Naive B cell (primary cell): Measurements from ENCODE around the gene CMIP. TPM values are rescaled to one million over a fixed set of nuclear protein-coding genes. Genes with fewer than 3 reads are reported as not detected.

Source experiments
- ATAC-seq, 2 donors: fragments of 150-1000 bp; cut with Tn5 transposase; 2 replicates each; pipeline ENCODE4 v1.10.0; 2021; ENCODE audit warnings: low read depth in 2 of 2, mild to moderate bottlenecking in 2 of 2, moderate library complexity in 2 of 2
- DNase-seq: peaks from one replicate; pipeline ENCODE4 v3.0.0; 2022
- H3K27ac Mint-ChIP-seq, 6 donors: one replicate each; pipeline ENCODE4 v1.8.0; 2020 to 2022; ENCODE audit warnings: mild to moderate bottlenecking in 6 of 6, mixed read lengths in 6 of 6, moderate library complexity in 5 of 6, inconsistent platforms in 2 of 6
- H3K27me3 Mint-ChIP-seq, 3 donors: one replicate each; pipeline ENCODE4 v1.8.0; 2021 to 2022; ENCODE audit warnings: mixed read lengths in 3 of 3, mild to moderate bottlenecking in 1 of 3
- H3K36me3 Mint-ChIP-seq, 2 donors: one replicate each; pipeline ENCODE4 v1.8.0; 2020 to 2022; ENCODE audit warnings: mixed read lengths in 2 of 2, inconsistent platforms in 1 of 2, mild to moderate bottlenecking in 1 of 2
- H3K4me1 Mint-ChIP-seq, 3 donors: one replicate each; pipeline ENCODE4 v1.8.0; 2020 to 2022; ENCODE audit warnings: mixed read lengths in 3 of 3, inconsistent platforms in 1 of 3, mild to moderate bottlenecking in 1 of 3, moderate library complexity in 1 of 3
- H3K4me3 Mint-ChIP-seq, 8 donors: one replicate each; pipeline ENCODE4 v1.8.0; 2020 to 2022; ENCODE audit warnings: mild to moderate bottlenecking in 8 of 8, mixed read lengths in 8 of 8, moderate library complexity in 8 of 8, inconsistent platforms in 2 of 8
- H3K9me3 Mint-ChIP-seq, 7 donors: one replicate each; pipeline ENCODE4 v1.8.0; 2020 to 2022; ENCODE audit warnings: mixed read lengths in 7 of 7, mild to moderate bottlenecking in 5 of 7, inconsistent platforms in 2 of 7, moderate library complexity in 1 of 7
- polyA plus RNA-seq, 6 donors: library from polyadenylated mRNA; unstranded; fragments of 300-500 nt; fragmentation: Illumina TruSeq; gene quantifications; one replicate each; pipeline ENCODE4 v1.2.3, GENCODE V29; 2021; ENCODE audit warnings: low read depth in 6 of 6

The CMIP gene
- polyA plus RNA-seq, 6 donors from 2014 or later: 0.61 to 2.5 (median 1.3) TPM

DNA sequence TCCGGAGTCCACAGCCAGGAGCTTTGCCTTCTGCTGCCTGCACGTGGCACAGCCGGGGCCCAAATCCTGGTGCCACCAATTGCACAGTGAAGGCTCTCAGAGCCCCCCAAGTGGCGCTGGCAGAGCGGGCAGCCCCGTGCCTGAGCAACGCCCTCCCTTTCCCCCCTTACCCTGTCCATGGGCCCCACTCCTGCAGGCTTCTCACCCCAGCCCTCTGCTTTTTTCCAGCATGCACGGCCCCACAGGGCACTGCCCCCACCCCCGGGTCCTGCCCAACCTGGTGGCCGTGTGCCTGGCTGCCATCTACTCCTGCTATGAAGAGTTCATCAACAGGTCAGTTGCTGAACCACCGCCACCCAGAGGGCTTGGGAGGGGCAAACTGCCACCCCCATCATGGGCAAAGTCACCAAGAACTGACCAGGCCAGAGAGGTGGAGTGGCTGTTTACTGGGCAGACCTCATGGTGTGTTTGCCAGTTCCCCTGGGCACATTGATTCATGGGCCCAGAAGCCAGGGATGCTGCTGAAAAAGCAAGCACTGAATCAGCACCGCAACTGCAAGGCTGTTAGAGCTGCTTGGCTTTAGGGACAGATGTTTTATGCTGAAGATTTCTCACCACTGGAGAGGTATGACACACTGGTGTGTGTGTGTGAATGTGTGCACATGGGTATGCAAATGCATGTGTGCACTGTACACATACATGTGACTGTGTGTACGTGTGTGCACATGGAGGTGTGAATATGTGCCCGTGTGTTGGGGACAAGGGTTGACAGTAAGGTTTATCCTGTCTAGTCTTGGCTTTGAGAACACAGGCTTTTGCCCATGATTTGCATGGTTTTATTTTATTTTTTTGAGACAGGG is 227.4 kb downstream of the CMIP start:
- H3K9me3 Mint-ChIP-seq: peaks cover 0 to 1% (median 0%) of the 10 kb centered on the region in 7 donors
- H3K4me1 Mint-ChIP-seq: peaks cover 0 to 8% (median 5%) of the 10 kb centered on the region in 3 donors
- no peak overlapping the region for H3K4me3 Mint-ChIP-seq
- no peak for DNase-seq
- no peaks in the 10 kb centered on the region for H3K27me3 Mint-ChIP-seq
- no peak for ATAC-seq
- H3K36me3 Mint-ChIP-seq: peaks cover 10 to 40% of the 10 kb centered on the region in 2 donors
- no peak overlapping the region for H3K27ac Mint-ChIP-seq

- Mint-ChIP-seq H3K36me3 (peaks cover 10 to 39% of the 10 kb centered on the region in 2 donors), H3K4me3 (no peak overlapping the region), H3K4me1 (peaks cover 0 to 9% (median 4%) of the 10 kb centered on the region in 3 donors), H3K27me3 (no peaks in the 10 kb centered on the region), H3K9me3 (peaks cover 0 to 1% (median 0%) of the 10 kb centered on the region in 7 donors), H3K27ac (no peak overlapping the region)
- no peak for ATAC-seq
- no peak for DNase-seq
Measured at GRCh38 chr16:81673432-81673831, 228.8 kb downstream of the CMIP start.

- H3K4me1 Mint-ChIP-seq: peaks cover 0 to 9% (median 5%) of the 10 kb centered on the region in 3 donors
- H3K4me3 Mint-ChIP-seq: no peak overlapping the region
- peaks cover 10 to 31% of the 10 kb centered on the region in 2 donors for H3K36me3 Mint-ChIP-seq
- DNase-seq: no peak
- H3K27ac Mint-ChIP-seq: peak overlapping the region in 3 of 6 donors; percentile 13 to 25 (median 16)
- no peaks in the 10 kb centered on the region for H3K27me3 Mint-ChIP-seq
- ATAC-seq: no peak
- H3K9me3 Mint-ChIP-seq: no peaks in the 10 kb centered on the region
Measured at GRCh38 chr16:81675662-81676061, 231.1 kb downstream of the CMIP start.

DNA sequence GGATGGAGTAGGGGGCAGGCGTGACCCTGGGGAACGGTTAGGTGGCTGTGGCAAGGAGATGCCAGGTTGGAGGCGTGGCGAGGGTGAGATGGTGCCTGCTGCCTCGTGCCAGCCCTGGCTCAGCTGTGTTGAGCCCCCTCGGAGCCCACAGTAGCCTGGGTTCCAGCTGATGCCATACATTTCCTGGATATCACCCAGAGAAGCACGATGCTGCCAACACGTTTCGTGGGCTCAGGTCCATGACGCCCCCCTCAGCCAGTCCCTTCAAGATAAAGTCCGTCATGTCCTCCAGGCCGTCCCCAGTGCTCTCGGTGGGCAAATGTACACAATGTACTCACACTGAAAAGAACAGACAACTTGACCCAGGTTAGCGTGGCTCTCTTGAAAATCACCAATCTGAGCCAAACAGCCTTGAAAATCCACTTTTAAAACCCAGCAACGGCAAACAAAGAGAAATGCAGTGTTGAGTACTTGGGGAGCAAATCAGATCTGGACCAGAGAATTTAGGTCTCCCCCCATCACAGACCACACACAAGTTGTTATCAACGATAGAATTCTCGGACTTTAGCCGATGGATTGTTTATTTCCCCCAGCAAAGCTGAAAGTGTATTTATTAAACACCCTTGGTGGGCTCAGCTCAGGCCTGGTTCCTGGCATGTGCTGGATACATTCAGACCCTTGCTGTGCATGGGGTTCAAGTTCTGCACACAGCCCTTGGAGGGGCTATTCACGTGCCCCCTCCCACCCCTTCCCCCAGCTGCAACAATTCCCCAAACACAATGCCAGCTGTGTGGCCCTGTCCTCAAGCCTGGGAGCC is 231.7 kb downstream of the CMIP start:
- Mint-ChIP-seq H3K4me1 (peaks cover 0 to 11% (median 5%) of the 10 kb centered on the region in 3 donors), H3K4me3 (peak overlapping the region in 2 of 8 donors; percentile 5 to 9), H3K27ac (peak overlapping the region in 2 of 6 donors; percentile 16 to 39), H3K9me3 (no peaks in the 10 kb centered on the region), H3K36me3 (peaks cover 10 to 34% of the 10 kb centered on the region in 2 donors), H3K27me3 (no peaks in the 10 kb centered on the region)
- ATAC-seq (no peak), DNase-seq (no peak)

- Mint-ChIP-seq H3K27me3 (no peaks in the 10 kb centered on the region), H3K36me3 (peaks cover 8 to 38% of the 10 kb centered on the region in 2 donors), H3K9me3 (no peaks in the 10 kb centered on the region), H3K4me1 (peaks cover 0 to 13% (median 5%) of the 10 kb centered on the region in 3 donors), H3K27ac (peak overlapping the region in 4 of 6 donors; percentile 39 to 89 (median 72)), H3K4me3 (no peak overlapping the region)
- no peak for DNase-seq
- no peak for ATAC-seq
Measured at GRCh38 chr16:81676883-81677737, 232.5 kb downstream of the CMIP start.

DNA sequence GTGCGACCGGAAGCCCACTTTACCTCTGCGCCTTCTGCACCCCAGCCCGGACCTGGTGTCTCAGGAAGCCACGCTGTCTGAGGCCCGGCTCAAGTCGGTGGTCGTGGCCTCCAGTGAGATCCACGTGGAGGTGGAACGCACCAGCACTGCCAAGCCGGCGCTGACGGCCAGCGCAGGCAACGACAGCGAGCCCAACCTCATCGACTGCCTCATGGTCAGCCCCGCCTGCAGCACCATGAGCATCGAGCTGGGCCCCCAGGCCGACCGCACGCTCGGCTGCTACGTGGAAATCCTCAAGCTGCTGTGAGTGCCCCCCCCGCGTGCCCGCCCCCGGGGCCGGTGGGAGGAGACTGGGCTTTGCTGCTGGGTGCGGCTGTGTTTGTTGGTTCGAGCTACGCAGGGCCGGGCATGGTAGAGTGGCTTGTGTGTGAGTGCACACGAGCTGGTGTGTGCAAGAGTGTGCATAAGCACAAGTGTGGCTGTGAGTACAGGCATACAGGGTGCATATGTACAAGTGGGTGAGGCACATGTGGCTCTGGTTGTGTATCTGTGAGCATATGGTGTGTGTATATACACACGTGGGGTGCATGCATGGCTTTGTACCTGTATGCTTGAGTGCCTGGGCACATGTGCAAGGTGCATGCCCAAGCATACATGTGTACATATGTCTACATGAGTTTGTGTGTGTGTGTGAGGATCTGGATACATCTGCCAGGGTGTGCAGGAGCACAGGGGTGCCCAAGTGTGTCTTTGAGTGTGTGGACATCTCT is 233.9 kb downstream of the CMIP start:
- H3K27ac Mint-ChIP-seq: peak overlapping the region in 2 of 6 donors; percentile 7 to 28
- H3K36me3 Mint-ChIP-seq: peaks cover 0 to 31% of the 10 kb centered on the region in 2 donors
- no peak overlapping the region for H3K4me3 Mint-ChIP-seq
- DNase-seq (no peak), ATAC-seq (no peak)
- H3K4me1 Mint-ChIP-seq: peaks cover 5 to 13% (median 5%) of the 10 kb centered on the region in 3 donors
- no peaks in the 10 kb centered on the region for H3K9me3 Mint-ChIP-seq
- H3K27me3 Mint-ChIP-seq: no peaks in the 10 kb centered on the region

DNA sequence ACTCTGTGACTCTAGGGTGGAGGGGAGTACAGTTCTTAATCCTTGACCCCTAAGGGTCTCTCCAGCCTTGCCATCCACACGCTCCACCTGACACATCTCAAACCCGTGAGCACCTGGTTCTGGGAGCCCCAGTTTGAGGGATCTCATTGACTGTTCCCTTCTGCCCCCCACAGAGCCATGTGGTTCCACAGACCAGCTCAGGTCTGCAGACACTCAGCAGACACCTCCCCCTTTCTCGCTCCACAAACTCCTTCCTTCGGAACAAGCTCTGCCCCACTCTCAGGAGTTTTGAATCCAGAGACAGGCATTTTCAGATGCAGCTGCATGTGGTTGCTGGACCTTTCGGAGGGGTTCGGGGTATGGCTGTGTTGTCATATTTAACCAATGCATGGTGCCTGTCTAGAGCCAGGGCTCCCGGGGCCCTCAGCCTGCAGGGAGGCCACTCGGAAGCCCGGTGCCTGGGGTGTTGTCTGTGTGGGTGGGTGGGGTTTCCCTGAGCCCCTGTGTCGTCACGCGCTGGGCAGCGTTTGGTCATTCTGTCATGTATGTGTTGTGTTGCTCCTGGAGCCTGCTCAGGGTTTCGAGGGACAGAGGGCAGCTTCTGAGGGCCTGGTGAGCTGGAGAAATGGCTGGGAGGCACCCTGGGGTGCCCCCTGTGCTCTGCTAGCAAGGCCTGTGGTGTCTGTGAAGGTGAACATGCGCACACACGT is 235.3 kb downstream of the CMIP start:
- DNase-seq: no peak

GRCh38 chr16:81680444-81681275 is 236.1 kb downstream of the CMIP start:
- peak overlapping the region in 1 of 6 donors; percentile 82 for H3K27ac Mint-ChIP-seq

More for the DNA sequence above, 235.3 kb downstream of the CMIP start:
- Mint-ChIP-seq H3K4me1 (peaks cover 5 to 13% (median 5%) of the 10 kb centered on the region in 3 donors), H3K4me3 (peak overlapping the region in 1 of 8 donors; percentile 55), H3K27me3 (no peaks in the 10 kb centered on the region), H3K36me3 (peaks cover 0 to 31% of the 10 kb centered on the region in 2 donors), H3K9me3 (no peaks in the 10 kb centered on the region), H3K27ac (peak overlapping the region in 1 of 6 donors; percentile 82)
- no peak for ATAC-seq

DNA sequence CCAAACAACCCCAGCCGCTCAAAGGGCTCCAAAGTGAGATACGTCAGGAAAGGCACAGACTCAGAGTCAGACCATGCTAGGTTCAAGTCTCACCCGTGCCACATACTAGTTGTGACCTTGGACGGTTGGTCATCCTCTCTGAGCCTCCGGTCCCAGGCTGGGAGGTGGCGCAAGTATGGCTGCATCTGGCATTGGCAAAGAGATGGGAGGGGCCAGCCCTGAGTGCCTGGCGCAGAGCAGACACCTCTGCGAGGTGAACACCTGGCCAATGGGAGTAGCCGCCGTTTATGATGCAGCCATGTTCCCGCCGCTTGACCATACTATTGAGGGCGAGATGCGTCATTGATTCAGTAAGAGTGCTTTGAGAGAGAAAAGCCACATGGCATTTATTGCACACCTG is 236.7 kb downstream of the CMIP start:
- ATAC-seq (no peak), DNase-seq (no peak)
- Mint-ChIP-seq H3K9me3 (no peaks in the 10 kb centered on the region), H3K36me3 (peaks cover 0 to 24% of the 10 kb centered on the region in 2 donors), H3K4me3 (no peak overlapping the region), H3K27ac (peak overlapping the region in 1 of 6 donors; percentile 42), H3K4me1 (peaks cover 5 to 13% (median 8%) of the 10 kb centered on the region in 3 donors), H3K27me3 (no peaks in the 10 kb centered on the region)

More at GRCh38 chr16:81680444-81681275, 236.1 kb downstream of the CMIP start:
- Mint-ChIP-seq H3K4me3 (no peak overlapping the region), H3K36me3 (peaks cover 0 to 26% of the 10 kb centered on the region in 2 donors), H3K9me3 (no peaks in the 10 kb centered on the region), H3K4me1 (peaks cover 5 to 13% (median 8%) of the 10 kb centered on the region in 3 donors), H3K27me3 (no peaks in the 10 kb centered on the region)
- DNase-seq (no peak), ATAC-seq (no peak)

GRCh38 chr16:81684242-81684837 is 239.7 kb downstream of the CMIP start:
- Mint-ChIP-seq H3K4me3 (no peak overlapping the region), H3K9me3 (no peaks in the 10 kb centered on the region), H3K27ac (peak overlapping the region in 1 of 6 donors; percentile 23), H3K27me3 (no peaks in the 10 kb centered on the region), H3K36me3 (peaks cover 0 to 13% of the 10 kb centered on the region in 2 donors), H3K4me1 (peaks cover 0 to 8% (median 4%) of the 10 kb centered on the region in 3 donors)
- DNase-seq: no peak
- ATAC-seq: no peak

DNA sequence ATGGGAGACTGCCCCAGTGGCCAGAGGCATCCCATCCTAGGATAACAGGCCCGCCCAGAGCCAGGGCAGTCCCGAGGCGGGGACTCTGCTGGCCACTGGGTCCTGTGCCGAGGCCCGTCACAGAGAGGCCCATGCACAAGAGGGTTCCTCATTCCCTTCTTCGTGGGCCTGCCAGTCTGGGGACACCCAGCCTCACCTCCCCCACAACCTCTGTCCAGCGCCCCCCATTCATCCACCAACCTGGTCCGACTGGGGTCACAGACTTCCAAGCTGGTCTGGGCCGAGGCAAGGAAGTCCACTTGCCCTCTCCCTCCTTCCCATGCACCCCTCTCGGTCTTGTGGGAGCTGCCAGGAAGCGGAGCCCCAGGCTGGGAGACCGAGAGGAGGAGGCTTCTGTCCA is 240.3 kb downstream of the CMIP start:
- DNase-seq (no peak), ATAC-seq (no peak)
- H3K9me3 Mint-ChIP-seq: no peaks in the 10 kb centered on the region
- H3K27me3 Mint-ChIP-seq: no peaks in the 10 kb centered on the region
- H3K27ac Mint-ChIP-seq: peak overlapping the region in 1 of 6 donors; percentile 23
- H3K36me3 Mint-ChIP-seq: peaks cover 0 to 10% of the 10 kb centered on the region in 2 donors
- H3K4me3 Mint-ChIP-seq: no peak overlapping the region
- H3K4me1 Mint-ChIP-seq: peaks cover 0 to 8% (median 4%) of the 10 kb centered on the region in 3 donors
